NCI-H146 treated with DMSO at 0.1 percent for 48 hours (cell line): Measurements from ENCODE around the gene EGLN1.

Experiments
- DNase-seq: peaks from one replicate; lab custom pipeline; 2025; ENCODE audit not compliant: unreplicated experiment; lab: John Stamatoyannopoulos, UW

The EGLN1 gene

DNA sequence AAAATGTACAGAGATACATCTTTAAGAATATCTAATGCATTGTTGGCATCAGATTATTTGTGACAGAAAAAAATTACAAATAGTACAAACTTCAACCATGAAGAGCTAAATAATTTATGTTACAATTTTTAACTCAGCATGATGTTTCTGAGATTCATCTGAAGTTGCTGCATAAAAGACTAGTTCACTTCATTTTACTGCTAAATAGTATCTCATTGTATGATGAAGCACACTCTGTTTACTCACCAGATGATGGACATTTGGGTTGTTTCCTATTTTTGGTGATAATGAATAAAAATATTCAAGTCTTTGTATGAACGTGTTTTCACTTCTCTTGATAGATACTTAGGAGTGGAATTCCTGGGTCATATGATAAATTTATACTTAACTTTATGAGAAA, 20.6 kb downstream of the EGLN1 start:
- DNase-seq = no peak

DNA sequence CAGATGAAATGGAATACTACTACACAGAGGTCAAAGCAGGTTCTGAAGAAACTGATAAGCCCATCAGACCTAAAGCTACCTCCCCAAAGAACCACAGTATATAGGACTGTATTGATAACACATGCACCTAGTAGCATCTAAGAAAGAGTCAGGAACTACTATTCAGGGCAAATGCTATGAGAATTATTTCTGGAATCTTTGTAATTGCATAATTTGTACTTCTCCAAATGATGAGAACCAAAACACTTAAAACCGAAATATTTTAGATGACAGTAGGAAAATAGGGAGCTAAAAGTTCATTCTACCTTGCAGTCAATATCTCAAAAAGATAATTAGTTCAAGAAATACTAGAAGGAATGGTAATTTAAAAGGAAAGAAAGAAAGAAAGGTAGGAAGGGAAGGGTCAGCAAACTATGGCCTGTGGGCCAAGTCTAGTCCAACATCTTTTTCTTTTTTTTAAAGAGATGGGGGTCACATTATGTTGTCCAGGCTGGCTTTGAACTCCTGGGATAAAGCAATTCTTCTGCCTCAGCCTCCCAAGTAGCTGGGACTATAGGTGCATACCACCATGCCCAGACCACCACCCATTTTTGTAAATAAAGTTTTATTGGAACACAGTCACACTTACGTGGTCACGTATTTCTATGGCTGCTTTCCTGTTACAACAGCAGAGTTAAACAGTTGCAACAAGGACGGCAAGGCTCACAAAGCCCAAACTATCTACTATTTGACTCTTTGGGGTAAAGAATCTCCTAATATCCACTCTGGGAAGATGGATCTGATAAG, 24.0 kb downstream of the EGLN1 start:
- DNase-seq = no peak

DNA sequence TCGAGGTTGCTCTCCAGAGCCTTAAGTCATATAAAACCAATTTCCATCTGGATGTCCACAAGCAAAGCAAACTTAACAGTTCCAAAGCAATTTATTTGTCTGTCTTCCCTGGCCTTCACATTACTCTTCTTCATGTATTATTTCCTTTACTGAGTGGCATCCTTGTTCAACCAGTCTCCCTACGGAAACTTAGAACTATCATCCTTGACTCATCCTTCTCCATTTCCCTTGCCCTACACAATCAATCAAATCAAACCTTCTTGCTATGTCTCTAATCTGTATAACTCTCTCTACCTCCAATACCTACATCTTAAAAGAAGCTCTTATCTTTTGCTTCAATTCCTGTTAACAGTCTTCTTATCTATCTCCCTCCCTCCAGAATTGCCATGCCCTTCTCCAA, 25.4 kb downstream of the EGLN1 start:
- DNase-seq = no peak

DNA sequence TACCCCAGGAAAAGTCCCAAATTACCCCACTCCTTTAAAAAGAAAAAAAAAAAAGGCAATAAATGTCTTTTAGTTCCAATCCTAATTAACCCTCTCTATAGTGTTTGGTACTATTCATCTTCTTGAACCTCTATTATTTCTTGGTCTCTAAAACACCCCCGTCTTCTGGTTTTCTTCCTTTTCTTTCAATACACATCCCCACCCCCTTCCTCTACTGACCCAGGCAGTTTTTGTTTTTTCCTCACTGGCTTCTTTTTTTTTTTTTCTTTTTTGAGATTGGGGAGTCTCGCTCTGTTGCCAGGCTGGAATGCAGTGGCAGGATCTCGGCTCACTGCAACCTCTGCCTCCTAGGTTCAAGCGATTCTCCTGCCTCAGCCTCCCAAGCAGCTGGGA, 26.1 kb downstream of the EGLN1 start:
- DNase-seq = no peak

DNA sequence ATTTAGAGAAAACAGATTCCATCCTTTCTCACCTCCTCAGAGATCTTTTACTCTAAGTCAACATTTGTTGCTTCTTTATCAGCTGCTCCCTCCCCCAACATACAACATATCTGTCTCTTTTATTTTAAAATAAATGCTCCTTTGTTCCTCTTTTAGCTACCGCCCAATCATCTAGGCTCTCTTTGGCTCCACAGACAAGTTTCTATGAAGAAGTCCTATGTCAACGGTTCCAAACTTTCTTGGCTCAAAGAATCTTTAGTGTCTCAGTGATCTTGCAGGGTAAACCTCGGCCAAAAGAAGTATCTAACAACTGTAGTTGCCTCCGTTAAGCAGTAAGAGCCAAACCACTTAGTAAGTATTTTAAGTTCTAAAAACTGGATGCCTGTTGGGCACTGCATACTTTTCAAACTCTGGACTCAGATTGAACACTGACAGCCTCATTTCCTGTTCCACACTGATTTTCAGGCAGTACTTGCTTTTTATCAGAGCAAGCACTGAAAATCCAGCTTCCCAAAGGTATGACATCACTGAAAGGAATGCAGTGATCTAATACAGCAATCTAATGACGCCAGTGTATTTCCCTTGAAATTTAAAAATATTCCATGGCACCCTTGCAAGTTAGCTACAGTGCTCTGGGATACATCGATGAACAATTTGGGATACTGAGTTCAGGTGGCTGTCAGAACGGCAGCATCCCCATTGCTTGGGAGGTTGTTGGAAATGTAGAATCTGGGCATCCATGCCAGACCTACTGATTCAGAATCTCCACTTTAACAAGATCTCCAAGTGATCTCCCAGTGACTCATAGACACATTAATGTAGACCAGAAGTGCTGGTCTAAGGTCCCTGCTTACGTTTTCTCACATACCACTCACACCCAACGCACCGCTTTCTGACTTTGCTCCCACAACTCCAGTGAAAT, 26.8 kb downstream of the EGLN1 start:
- DNase-seq = no peak

DNA sequence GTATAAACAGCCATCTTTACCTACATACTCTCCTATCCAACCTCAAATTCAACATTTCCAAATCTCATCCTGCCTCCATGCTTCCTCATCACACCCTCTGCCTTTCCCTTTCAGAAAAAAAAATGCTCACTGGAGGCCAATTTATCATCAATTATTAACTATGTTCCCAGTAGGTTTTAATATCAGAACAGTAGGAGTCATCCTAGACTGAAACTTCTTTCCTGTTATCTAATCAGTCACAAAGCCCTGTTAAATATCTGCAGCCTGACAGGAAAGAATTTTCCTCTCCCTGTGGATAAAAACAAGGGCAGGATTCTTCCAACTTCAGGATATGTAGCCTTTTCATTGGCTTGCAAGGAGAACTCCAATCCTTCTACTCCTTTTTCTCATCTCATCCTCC, 28.4 kb downstream of the EGLN1 start:
- DNase-seq = no peak

DNA sequence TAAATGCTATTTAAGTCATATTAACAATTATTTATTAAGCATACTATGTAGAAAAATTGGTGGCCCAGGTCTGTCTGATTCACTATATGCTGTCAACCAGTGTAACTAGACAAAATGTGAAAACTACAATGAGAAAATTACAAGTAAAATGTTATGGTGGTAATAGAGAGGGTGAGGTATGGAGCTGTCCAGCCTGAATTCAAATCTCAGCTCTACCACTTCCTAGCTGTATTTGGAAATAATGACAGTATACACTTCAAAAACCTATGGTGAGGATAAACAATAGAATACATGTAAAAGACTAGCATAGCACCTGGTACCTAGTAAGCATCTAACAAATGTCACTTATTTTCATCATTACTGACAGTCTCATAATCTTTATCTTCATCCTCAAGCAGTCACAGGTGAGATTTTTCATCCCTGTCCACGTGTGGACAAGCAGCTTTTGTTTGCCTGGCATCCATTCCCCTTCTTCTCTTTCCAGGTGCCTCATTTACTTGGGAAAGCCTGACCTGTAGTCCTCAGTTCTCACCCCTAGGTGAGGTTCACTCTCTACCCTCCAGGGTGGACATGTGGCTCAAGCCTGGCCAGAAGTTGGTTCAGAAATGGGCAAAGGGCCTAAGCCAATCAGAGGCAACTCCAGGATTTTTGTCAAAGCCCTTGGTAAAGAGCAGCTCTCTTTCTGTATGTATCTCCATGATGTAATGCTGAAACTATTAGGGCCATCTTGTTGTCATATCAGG, 29.5 kb downstream of the EGLN1 start:
- no peak for DNase-seq

DNA sequence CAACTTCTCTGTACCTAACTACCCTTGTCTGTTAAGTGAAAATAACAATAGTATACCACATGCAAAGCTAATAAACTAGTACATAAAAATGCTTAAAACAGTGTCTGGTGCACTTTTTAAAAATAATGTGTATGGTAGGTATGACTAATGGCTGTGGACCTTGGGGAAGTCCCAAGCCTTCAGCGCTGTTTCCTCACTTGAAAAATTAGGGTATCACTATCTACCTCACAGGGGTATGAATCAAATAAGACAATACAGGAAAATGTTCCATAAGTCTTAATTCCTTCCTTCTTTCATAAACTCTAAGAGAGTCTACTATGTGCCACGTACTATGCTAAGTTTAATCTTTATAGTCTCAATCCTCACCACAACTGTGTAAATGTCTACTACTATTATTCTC, 32.0 kb downstream of the EGLN1 start:
- no peak for DNase-seq

DNA sequence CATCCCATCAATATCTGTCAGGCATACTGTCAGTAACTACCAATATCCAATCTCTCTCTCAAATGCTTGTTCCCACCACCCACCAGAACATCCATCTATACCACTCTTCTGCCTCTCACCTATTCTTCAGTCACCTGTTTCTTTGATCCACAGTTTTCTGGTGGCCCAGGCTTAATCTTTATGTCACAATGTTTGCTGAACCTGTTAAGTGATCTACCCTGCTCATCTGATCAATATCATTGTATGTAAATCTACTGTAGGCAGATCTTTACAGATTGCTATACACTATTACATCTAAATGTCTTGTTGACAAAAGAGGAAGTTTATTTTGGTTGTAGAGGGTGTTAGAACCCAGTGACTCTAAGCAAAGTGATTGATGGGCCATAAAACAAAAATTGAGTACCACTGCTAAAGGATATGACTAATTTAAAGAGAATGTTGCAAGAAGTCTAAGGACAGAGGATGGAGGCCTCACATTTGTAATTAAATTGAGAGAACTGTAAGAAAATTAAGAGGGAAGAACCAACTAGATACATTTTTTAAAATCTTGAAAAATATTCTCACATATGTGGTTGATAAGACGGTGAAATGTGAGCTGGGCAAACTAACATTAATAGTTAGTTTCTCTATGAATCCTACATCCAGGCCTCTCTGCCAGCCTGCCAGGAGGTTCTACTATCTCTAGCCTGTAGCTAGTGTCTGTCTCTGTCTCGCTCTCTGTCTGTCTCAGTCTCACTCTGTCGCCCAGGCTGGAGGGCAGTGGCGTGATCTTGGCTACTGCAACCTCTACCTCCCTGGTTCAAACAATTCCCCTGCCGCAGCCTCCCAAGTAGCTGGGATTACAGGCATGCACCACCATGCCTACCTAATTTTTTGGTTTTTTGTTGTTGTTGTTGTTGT, 34.1 kb downstream of the EGLN1 start:
- DNase-seq = no peak

DNA sequence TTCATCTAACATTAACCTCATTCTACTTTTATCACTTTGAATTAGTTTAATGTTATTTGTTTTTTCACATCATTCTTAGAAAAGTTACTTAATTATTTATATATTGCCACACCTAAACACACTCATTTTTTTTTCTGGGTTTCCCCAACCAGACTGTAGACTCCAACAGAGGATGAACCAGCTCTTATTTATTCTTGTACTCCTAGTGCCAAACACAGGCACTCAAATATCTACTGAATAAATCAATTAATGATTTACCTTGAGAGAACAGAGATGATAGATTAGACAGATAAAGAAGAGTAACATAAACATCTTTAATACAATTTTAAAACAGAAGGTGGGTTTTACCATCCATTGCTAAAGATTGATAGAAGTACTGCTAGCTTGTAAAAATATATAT, 35.6 kb downstream of the EGLN1 start:
- no peak for DNase-seq

DNA sequence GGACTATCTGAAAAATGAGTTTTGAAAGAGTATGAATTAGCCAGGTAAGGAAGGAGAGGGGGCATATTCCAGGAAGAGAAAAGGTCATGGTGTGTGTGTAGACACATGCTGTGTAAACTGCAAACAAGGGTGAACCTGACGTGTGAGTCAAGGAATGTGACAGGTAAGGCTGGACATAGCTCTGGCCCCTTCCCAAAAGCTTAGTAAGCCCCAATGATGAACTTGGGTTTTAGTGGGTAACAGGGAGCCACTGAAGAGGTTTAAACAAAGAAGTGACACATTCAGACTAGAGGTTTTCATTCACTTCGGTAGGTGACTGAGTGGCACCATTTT, 36.7 kb downstream of the EGLN1 start:
- no peak for DNase-seq

DNA sequence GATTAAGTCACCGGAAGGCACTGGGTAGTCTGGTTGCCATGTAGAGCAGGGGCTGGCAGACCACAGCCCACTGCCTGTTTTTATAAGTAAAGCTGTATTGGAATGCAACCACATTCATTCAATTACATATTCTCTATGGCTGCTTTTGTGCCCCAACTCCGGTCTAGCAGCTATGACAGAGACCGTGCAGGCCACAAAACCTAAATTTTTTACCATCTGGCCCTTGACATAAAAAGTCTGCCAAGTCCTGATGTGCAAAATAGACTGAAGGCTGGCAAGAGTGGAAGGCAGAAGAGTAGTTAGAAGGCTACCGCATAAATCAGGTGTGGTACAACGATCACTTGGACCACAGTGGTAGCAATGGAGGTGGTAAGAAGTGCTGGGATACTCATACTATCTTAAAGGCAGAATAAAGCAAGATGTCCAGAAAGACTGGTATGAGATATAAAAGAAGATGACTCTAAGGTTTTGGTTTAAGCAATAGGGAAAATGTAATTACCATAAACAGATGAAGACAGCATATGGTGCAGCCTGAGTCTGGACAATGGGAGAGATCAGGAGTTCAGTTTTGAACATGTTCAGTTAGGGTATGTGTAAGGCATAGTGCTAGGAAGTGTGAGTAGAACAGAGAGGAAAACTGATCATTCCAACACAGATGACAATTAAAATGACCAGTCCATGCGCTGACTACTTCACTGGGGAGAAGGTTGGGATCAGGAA, 37.2 kb downstream of the EGLN1 start:
- no peak for DNase-seq

DNA sequence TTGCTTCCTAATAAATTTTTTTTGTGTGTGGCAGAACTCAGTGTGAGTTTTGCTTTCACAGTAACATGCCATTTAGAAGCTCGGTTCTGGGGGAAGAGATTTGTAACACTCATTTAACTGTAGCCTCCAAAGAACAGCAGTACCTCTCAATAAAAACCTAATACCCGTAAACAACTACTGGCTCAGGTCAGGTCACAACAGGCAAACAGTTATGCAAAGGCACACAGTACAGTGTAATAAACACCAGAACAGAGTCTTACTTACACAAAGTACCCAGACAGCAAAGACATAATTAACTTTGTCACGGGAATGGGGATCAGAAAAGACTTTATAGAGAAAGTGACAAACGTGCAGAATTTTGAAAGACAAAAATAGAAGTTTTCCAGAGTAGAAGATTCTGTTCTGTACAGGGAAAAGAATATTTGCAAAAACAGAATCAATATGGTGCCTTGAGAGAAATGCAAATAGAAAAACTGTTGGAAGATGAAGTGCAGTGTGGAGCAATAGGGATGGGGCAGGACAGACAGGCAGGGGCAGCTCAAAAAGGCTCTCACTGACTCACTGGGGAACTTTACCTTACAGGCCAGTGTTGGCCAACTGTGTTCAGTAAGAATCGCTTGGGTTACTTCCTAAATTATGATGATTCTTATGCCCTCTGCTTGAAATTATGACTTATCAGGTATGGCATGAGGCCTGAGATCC, 38.8 kb downstream of the EGLN1 start:
- no peak for DNase-seq

DNA sequence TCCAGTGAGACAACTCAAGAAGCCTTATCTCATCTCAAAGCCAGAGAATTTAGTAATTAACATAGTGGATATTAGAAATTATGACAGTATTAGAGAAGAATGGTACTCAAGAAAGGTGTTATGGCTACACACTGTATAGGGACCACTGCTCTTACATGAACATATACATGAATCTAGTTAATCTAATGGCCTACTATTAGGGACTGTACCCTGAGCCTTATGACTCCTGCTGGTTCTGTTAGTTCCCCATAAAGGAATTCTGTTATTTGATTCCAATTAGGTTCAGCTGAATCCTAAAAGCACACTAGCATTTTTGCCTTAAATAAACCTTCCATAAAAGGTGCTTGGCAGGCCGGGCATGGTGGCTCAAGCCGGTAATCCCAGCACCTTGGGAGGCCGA, 39.7 kb downstream of the EGLN1 start:
- DNase-seq = no peak

DNA sequence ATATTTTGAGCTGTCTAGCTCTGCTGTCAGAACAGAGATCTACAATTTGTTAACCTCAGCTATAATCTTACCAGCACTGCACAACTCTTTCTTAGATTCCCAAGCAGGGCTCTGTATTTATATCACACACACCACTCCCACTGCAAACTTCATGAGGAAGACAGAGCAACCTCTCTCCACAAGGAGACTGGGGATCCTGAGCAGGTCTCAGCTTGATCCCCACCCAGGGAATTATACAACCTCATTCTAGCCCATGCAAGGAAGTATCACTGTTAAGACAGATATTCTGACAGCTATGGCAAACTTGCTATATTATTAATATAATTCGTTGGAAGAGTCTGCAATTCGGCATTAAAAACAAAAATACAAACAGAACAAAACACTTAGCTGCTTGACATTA, 40.4 kb downstream of the EGLN1 start:
- DNase-seq = no peak

DNA sequence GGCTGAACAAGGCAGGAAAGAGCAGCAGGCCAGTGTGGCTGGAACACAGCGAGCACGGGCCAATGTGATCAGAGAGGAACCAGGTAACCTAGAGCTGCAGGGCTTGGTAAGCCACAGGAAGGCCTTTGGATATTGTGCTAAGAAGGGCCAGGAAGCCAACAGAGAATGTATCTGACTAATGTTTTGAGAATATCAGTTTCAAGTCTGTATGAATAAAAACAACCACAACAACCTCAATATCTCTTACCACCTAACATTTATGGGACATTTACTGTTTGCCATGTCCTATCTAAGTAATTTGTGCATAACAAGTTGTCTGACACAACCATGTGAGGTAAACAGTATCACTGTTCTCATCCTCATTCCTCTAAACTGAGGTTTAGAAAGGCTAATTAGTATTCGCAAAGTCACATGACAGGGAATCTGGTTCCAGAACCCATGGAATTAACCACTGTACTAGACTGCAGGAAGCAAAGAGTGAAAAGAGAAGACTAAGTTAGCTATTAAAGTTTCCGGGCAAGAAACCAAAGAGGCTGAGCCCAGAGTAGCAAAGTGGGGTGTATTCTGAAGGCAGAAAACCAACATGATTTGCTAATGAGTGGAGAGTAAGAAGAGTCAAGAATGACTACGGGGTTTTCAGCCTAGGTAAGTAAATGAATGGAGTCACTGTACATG, 45.1 kb downstream of the EGLN1 start:
- no peak for DNase-seq

DNA sequence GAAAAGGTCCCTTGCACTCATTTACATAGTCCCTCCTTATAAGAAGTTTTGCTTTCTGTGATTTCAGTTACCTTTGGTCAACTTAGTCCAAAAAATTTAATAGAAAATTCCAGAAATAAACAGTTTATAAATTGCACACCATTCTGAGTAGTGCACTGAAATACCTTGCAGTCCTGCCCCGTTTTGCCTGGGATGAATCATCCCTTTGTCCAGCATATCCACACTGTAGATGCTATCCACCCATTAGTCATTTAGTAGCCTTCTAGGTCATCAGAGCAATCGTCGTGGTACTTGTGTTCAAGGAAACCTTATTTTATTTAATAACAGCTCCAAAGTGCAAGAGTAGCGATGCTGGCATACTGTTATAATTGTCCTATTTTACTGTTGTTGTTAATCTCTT, 46.0 kb downstream of the EGLN1 start:
- DNase-seq = no peak

DNA sequence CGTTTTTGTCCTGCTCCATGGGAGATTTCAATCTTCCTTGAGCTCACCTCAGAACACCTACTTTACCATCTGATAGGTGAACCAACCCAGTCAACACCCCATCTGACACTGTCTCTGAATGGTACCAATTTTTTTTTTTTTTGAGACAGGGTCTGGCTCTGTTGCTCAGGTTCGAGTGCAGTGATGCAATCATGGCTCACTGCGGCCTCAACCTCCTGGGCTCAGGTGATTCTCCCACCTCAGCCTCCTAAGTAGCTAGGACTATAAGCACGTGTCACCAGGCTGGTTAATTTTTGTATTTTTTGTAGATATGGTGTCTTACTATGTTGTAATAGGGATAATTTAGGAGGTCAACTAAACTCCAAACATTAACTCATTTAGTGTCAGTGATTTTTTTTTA, 47.7 kb downstream of the EGLN1 start:
- no peak for DNase-seq

DNA sequence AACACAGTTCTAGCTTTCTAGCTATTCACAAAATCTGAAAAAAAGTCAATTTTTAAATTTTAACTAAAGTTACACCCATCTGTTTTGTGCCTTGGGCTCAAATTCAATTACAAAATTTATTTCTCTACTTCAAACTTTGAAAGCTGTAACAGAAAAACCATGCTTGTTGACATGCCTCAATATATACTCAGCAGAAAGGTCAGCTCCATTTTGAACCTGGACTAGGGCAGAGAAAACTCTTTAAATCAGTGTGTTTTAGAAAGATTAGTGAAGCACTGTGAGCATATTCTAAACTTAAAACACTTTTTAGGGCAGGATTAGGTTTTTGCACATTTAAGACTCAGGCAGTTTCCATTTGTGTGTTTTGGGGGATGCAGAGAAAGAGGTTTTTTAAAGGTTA, 49.6 kb downstream of the EGLN1 start:
- no peak for DNase-seq
